Measurements from ENCODE around the gene GATA1. TPM values are rescaled to one million over a fixed set of nuclear protein-coding genes. Genes with fewer than 3 reads are reported as not detected.

GATA1 gene
- not detected in 2 replicates for total RNA-seq

GRCh38 chrX:48786341-48786800, at the start of gene GATA1:
Gene GATA1 (plus strand): TSS chrX:48786590. CDS start chrX:48791110, 4,520 bp downstream.

GRCh38 chrX:48761674-48762471, 24.5 kb upstream of the GATA1 start, which contains the start of gene GLOD5:
Gene GLOD5 (plus strand): TSS chrX:48761747. CDS start chrX:48761791, 44 bp downstream.

DNA sequence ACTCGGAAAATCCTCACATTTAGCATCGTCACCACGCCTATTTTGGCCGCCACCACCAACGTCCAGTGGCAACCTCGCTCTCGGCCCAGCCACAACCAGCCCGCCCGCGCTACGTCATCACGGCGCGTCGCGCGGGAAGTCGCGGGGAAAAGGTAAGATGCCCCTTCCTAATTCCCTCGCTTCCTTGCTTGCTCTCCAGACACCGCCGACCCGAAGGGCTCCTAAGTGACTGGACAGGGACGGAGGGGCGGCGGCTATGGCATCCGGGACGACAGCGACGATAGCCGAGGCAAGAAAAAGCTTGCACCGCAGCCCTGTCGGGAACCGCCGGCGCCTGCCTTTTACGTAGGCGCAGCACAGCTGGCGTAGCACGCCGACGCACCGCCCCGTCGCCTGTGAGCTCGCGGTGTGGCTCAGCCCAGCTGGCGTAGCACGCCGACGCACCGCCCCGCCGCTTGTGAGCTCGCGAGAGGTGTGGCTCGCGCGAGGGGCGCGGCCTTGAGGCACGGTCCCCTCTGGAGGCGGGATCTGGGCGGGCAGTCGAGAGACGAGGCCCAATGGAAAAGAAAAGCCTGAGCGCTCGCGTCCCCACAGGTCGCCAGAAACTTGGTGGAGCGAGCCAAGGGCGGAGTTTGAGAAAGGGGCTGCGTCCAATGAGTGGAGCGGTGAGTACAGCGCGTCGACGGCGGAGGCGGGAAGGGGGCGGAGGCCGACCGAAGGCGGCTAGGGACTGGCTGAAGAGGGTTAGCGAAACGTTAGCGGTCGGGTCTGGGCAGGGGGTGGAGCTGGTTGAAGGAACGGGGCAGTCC, 15.1 kb downstream of the GATA1 start, which contains the start of gene HDAC6:
Gene HDAC6 (plus strand): TSS at position 788 of the 809 bp plus-strand sequence. CDS start 626 bp downstream, outside the sequence.

DNA sequence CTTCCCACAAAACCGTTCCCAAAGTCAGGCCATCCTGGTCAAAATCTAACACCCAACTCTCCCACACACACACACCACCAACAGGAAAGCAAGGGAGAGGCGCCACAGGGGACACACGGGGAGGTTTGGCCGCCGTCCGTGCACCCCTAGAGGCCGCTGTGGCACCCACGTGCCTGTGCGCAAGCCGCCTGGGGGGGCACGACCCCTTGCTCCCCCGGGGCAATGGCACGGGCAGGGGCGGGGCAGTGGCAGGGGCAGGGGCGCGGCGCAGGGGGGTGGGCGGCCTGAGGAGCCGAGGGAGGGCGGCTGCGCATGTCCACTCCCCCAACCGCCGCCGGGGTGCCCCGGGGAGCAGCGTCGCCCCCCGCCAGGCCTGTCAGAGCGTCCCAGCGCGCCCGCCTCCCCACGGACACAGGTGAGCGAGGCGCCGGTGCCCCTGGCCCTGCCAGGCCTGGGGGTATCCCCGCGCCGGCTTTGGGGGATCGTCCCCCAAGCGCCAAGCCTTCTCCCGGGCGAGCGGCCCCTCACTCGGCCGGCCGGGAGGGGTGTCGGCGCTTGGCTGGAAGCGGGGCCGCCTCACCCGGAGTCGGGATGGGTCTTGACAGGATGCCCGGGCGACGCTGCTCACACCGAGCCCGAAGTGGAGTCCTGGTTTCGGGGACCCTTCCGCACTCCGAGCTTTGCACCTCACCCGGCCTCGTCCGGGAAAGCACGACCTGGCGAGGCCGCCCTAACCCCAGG, 39.9 kb downstream of the GATA1 start, which contains the start of gene ERAS:
Gene ERAS (plus strand): TSS at position 379 of the 741 bp plus-strand sequence. CDS start 2,611 bp downstream, outside the sequence.

DNA sequence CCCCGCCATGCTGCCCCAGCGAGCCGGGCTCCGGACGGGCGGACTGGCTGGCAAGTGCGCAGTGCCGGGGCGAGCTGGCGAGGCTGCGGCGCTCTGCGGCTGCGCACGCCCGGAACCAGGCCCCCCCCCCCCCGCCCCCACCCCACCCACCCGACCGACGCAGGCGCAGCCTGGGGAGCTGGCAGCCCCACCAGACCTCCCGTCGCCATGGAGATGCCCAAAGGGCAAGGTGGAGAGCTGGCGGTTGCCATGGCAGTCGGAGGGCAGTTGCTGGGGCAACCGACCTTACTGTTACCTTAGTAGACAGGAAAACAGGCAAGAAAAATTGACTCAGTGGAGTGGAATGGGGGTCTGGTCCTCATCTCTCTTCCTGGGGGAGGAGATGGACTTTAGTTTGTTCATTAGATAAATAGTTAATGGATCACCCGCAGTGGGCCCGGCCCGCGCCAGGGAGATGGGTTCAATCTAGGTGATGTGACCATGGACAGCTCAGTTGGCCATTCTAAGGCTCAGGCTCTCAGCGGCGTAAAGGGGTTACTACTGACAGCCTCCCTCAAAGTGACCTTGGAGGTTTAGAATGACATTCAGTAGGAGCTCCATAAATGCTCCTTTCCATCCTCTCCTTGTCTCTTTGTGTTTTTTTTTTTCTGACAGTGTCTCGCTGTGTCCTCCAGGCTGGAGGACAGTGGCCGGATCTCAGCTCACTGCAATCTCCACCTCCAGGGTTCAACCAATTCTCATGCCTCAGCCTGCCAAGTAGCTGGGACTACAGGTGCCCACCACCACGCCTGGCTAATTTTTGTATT, 49.3 kb downstream of the GATA1 start, which contains the start of gene PCSK1N:
Gene PCSK1N (minus strand): TSS at position 87 of the 806 bp plus-strand sequence. CDS start 78 bp downstream, at position 9.

Other genes with a start within 250 kb of the GATA1 start
- 3.3 and 8.5 TPM in 2 replicates for gene TBC1D25, start 246.9 kb upstream of the GATA1 start, total RNA-seq
- 53.3 and 64.1 TPM in 2 replicates for gene RBM3, start 212.1 kb upstream of the GATA1 start, total RNA-seq
- gene WDR13, start 189.1 kb upstream of the GATA1 start, total RNA-seq = 75.9 and 76.6 TPM in 2 replicates
- gene WAS, start 102.8 kb upstream of the GATA1 start, total RNA-seq = 0.30 and 0.51 TPM in 2 replicates
- 1.2 and 3.8 TPM in 2 replicates for gene SUV39H1, start 89.9 kb upstream of the GATA1 start, total RNA-seq
- gene GLOD5, start 24.8 kb upstream of the GATA1 start, total RNA-seq = not detected in 2 replicates
- 32.1 and 37.5 TPM in 2 replicates for gene HDAC6, start 15.5 kb downstream of the GATA1 start, total RNA-seq
- not detected in 2 replicates for gene ERAS, start 39.9 kb downstream of the GATA1 start, total RNA-seq
- gene PCSK1N, start 49.0 kb downstream of the GATA1 start, total RNA-seq = 1.1 and 1.2 TPM in 2 replicates
- 27.3 and 34.1 TPM in 2 replicates for gene TIMM17B, start 111.2 kb downstream of the GATA1 start, total RNA-seq
- gene PQBP1, start 111.3 kb downstream of the GATA1 start, total RNA-seq = 25.8 and 29.2 TPM in 2 replicates
- 14.3 and 25.7 TPM in 2 replicates for gene SLC35A2, start 125.1 kb downstream of the GATA1 start, total RNA-seq
- 6.8 and 9.5 TPM in 2 replicates for gene PIM2, start 132.4 kb downstream of the GATA1 start, total RNA-seq
- gene OTUD5, start 171.0 kb downstream of the GATA1 start, total RNA-seq = 38.0 and 50.4 TPM in 2 replicates
- 0.89 and 2.6 TPM in 2 replicates for gene KCND1, start 185.3 kb downstream of the GATA1 start, total RNA-seq
- gene GRIPAP1, start 215.7 kb downstream of the GATA1 start, total RNA-seq = 21.1 and 28.7 TPM in 2 replicates